Fibroblast of villous mesenchyme (primary cell): ENCODE measurements around the gene RASSF1. TPM values are rescaled to one million over a fixed set of nuclear protein-coding genes. Genes with fewer than 3 reads are reported as not detected.

Experiments
- total RNA-seq: library from RNA; depleted of rRNA; stranded (reverse); fragments of >200 nt; gene quantifications from 2 replicates; pipeline ENCODE4 v1.2.3, GENCODE V29; 2012

Gene RASSF1
- total RNA-seq, 1 donor = 36.3 TPM

Other genes with a start within 250 kb of the RASSF1 start
- 0.32 and 0.86 TPM in 2 replicates for gene SEMA3F, start 185.5 kb downstream of the RASSF1 start, total RNA-seq
- gene GNAT1, start 149.2 kb downstream of the RASSF1 start, total RNA-seq = not detected in 2 replicates
- gene SLC38A3, start 135.6 kb downstream of the RASSF1 start, total RNA-seq = not detected in 2 replicates
- 265 and 297 TPM in 2 replicates for gene GNAI2, start 104.6 kb downstream of the RASSF1 start, total RNA-seq
- 7.4 and 23.3 TPM in 2 replicates for gene SEMA3B, start 71.7 kb downstream of the RASSF1 start, total RNA-seq
- gene LSMEM2, start 61.7 kb downstream of the RASSF1 start, total RNA-seq = not detected in 2 replicates
- gene IFRD2, start 48.4 kb downstream of the RASSF1 start, total RNA-seq = 82.0 and 83.1 TPM in 2 replicates
- 2.3 and 6.5 TPM in 2 replicates for gene HYAL3, start 41.4 kb downstream of the RASSF1 start, total RNA-seq
- gene NAA80, start 41.4 kb downstream of the RASSF1 start, total RNA-seq = 5.8 and 6.5 TPM in 2 replicates
- 1.6 and 2.6 TPM in 2 replicates for gene HYAL1, start 37.3 kb downstream of the RASSF1 start, total RNA-seq
- 49.6 and 69.1 TPM in 2 replicates for gene HYAL2, start 18.1 kb downstream of the RASSF1 start, total RNA-seq
- 17.7 and 22.0 TPM in 2 replicates for gene TUSC2, start 12.6 kb downstream of the RASSF1 start, total RNA-seq
- gene ZMYND10, start 4.9 kb upstream of the RASSF1 start, total RNA-seq = 0.97 and 1.3 TPM in 2 replicates
- 21.3 and 22.9 TPM in 2 replicates for gene NPRL2, start 9.9 kb upstream of the RASSF1 start, total RNA-seq
- 22.5 and 23.7 TPM in 2 replicates for gene CYB561D2, start 10.0 kb upstream of the RASSF1 start, total RNA-seq
- 55.3 and 63.1 TPM in 2 replicates for gene TMEM115, start 18.7 kb upstream of the RASSF1 start, total RNA-seq
- not detected in 2 replicates for gene CACNA2D2, start 162.8 kb upstream of the RASSF1 start, total RNA-seq
- gene C3orf18, start 226.9 kb upstream of the RASSF1 start, total RNA-seq = 9.1 and 13.5 TPM in 2 replicates
- gene HEMK1, start 228.7 kb upstream of the RASSF1 start, total RNA-seq = 8.6 and 10.0 TPM in 2 replicates